GM11168 (cell line): ENCODE measurements around the gene TNFRSF4.
"Not testable (repeated sequence)": the region's sequence is repeated elsewhere in the genome, so short reads cannot be mapped to it uniquely, and the experiment has no call there.

Experiments
- in situ Hi-C: fragments of 300-500 bp; cut with MboI; formaldehyde crosslinking; loops from one replicate; pipeline ENCODE4 v1.12.0; 2022; ENCODE audit warnings: low sequenced_read_pairs; ENCODE audit not compliant: unreplicated experiment

TNFRSF4 gene

GRCh38 chr1:1213345-1214265, at the start of gene TNFRSF4:
Gene TNFRSF4 (minus strand): TSS chr1:1214153. CDS start chr1:1214127, 26 bp downstream.
- in situ Hi-C loops: no loop called here

DNA sequence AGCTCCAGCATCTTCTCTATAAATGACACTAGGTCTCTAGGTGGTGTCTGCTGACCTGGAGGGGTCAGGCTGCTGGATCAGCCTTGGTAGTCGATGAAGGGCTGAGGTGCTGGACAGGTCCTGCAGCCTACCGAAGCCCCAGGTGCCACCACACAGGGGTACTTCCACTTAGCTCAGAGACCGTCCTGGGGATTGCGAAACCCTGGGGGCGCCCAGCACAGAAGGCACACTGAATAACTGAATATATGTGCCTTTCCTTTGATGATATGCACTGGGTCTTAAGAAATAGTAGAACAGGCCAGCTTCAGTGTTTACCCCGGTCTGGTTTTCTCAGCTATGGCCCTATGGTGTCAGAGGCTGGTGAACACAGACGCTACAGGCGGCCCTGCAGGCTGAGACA, 48.8 kb upstream of the TNFRSF4 start:
- in situ Hi-C loops: no loop called here

GRCh38 chr1:1262071-1262470, 48.1 kb upstream of the TNFRSF4 start:
- in situ Hi-C loops: no loop called here

DNA sequence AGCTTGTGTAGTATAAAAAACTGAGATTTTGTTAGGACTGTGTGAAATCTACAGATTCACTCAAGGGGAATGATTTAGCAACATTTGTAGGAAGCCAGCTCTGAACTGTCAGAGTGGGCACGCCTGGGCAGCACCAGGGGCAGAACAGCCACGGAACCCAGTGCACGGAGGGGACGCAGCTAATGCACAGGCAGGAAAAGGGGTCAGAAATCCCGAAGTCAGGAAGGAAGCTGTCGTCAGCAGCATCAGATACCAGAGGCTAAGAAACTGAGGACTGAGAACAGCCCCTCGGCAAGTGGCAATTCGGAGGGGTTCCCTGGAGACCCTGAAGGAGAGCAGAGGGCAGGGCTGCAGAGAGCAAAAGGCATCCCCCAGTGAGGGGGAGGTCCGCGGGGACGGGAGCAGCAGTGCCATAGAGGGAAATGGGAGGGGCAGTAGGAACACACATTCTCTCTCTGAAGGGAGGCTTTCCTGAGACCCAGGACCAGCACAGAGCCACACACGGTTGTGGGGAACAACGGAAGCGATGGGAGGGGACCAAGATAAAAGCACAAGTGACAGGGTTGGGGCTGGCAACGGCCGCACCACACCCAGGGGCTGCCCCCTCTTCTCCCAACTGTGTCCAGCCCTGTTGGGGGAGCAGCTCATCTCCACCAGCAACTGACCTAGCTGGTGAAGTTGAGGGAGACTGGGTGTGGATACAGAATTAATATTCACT, 47.0 kb upstream of the TNFRSF4 start:
- in situ Hi-C loops: no loop called here

GRCh38 chr1:1259951-1260600, 46.1 kb upstream of the TNFRSF4 start:
- in situ Hi-C loops: loop anchor here (10.0 kb wide), 1 partner anchor 145 kb away; the partner anchor contains the start of gene C1orf159

- in situ Hi-C loops: loop anchor here (10.0 kb wide), 1 partner anchor 145 kb away; the partner anchor contains the start of gene C1orf159
Measured at GRCh38 chr1:1259540-1259939, 45.6 kb upstream of the TNFRSF4 start.

DNA sequence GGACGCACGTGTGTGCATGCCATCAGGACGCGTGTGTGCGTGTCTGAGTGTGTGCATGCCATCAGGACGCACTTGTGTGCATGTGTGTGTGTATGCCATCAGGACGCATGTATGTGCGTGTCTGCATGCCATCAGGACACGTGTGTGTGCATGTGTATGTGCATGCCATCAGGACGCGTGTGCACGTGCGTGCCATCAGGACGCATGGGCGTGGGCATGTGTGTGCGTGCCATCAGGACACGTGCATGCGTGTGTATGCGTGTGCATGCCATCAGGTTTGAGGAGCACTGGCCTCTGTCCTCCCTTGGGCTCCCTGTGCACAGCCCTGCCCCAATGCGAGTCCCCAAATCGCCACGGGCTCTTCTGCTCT, 45.2 kb upstream of the TNFRSF4 start:
- in situ Hi-C loops: loop anchor here (10.0 kb wide), 1 partner anchor 144 kb away; the partner anchor contains the start of gene C1orf159

- in situ Hi-C loops: loop anchor here (10.0 kb wide), 1 partner anchor 142 kb away; the partner anchor contains the start of gene C1orf159
Measured at GRCh38 chr1:1256956-1257871, 43.3 kb upstream of the TNFRSF4 start.

GRCh38 chr1:1255611-1256010, 41.7 kb upstream of the TNFRSF4 start:
- in situ Hi-C loops: loop anchor here (10.0 kb wide), 1 partner anchor 141 kb away; the partner anchor contains the start of gene C1orf159

DNA sequence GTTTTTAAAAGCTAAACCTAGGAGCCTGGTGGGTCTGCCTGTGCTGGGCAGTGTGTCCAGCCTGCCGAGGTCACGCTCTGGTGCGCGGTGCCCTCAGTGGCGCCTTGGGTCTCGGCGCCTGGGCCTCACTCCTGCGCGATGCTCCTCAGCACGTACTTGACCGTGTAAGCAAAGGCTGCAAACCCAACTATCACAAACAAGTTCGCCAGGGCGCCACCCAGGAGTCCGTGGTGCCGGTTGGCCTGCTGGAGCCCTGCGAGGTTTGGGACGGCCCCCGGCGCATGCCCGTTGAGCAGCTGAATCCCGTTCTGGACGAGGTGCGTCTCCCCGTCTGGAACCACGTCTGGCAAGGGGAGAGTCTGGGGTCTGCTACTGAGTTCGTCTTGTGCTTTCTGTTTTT, 41.1 kb upstream of the TNFRSF4 start:
- in situ Hi-C loops: loop anchor here (10.0 kb wide), 1 partner anchor 140 kb away; the partner anchor contains the start of gene C1orf159

GRCh38 chr1:1254667-1254998, 40.7 kb upstream of the TNFRSF4 start:
- in situ Hi-C loops: loop anchor here (10.0 kb wide), 1 partner anchor 140 kb away; the partner anchor contains the start of gene C1orf159

- in situ Hi-C loops: loop anchor here (10.0 kb wide), 1 partner anchor 139 kb away; the partner anchor contains the start of gene C1orf159
Measured at GRCh38 chr1:1253972-1254666, 40.2 kb upstream of the TNFRSF4 start.

DNA sequence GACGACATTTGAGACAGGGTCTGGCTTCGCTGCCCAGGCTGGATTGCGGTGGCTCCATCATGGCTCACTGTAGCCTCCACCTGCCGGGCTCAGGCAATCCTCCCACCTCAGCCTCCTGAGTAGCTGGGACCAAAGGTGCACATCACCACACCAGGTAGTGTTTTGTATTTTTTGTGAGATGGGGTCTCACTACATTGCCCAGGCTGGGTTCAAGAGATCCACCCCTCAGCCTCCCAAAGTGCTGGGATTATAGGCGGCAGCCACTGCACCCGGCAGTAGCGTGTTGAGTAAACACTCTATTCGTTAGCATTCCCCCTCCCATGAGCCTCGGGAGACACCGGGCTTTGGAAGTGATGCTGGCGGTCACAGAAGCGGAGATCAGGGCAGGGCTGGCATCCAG, 39.4 kb upstream of the TNFRSF4 start:
- in situ Hi-C loops: loop anchor here (10.0 kb wide), 1 partner anchor 139 kb away; the partner anchor contains the start of gene C1orf159

DNA sequence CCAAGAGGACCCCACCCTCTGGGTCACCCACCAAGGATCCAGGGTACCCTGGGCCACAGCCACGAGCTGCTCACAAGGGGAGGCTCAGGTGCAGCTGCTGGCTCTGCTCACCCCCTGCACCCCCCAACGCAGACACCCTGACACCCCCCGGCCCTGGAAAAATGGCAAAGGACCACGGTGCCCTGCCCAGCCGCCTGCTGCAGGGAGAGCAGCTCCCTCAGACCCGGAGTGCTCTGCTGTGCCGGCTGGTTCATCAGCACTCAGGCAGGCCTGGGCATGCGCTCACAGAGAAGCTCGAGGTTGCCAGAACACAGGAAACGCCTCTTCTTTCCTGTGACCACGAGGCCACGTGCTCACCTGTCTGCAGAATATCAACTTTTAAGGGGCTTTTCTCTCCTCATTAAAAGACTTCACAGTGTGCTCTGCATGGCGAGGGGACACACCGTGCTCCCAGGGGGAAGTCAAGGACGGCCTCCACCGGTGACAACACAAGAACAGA, 36.9 kb upstream of the TNFRSF4 start:
- in situ Hi-C loops: loop anchor here (10.0 kb wide), 1 partner anchor 136 kb away; the partner anchor contains the start of gene C1orf159

- in situ Hi-C loops: not testable (repeated sequence)
Measured at GRCh38 chr1:1248009-1248913, 34.3 kb upstream of the TNFRSF4 start.

- in situ Hi-C loops: no loop called here
Measured at GRCh38 chr1:1247341-1247913, 33.5 kb upstream of the TNFRSF4 start.
